ENCODE data around the gene ARMC6. TPM values are rescaled to one million over a fixed set of nuclear protein-coding genes. Genes with fewer than 3 reads are reported as not detected.

The ARMC6 gene
- total RNA-seq, 1 donor from 2014 or later = 78.2 TPM

DNA sequence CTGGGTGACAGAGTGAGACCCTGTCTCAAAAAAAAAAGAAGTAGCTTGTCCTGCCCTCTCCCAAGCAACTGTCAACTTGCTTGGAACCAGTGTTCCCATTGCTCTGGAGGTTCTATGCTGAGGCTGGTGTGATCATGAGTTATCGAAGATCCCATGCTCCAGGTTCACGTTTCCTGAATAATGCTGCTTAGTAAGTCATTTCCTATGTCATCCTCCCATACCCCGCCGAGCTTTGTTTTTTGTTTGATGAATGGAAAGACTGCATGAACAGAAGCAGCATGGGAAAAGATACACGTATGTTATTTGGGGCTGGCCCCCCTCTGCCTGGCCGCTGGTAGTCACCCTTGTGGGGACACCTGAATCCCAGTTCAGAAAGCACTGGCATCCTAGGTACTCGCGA, 41.7 kb downstream of the ARMC6 start:
- Histone ChIP-seq H3K4me3 (ENCODE audit: low read depth, low read length) (no peak overlapping the region), H3K36me3 (ENCODE audit: control insufficient read depth, insufficient read depth, low read length) (no peaks in the 10 kb centered on the region), H3K27me3 (ENCODE audit: control insufficient read depth, insufficient read depth, low read length) (no peaks in the 10 kb centered on the region)
- TF ChIP-seq, protein P1, sequence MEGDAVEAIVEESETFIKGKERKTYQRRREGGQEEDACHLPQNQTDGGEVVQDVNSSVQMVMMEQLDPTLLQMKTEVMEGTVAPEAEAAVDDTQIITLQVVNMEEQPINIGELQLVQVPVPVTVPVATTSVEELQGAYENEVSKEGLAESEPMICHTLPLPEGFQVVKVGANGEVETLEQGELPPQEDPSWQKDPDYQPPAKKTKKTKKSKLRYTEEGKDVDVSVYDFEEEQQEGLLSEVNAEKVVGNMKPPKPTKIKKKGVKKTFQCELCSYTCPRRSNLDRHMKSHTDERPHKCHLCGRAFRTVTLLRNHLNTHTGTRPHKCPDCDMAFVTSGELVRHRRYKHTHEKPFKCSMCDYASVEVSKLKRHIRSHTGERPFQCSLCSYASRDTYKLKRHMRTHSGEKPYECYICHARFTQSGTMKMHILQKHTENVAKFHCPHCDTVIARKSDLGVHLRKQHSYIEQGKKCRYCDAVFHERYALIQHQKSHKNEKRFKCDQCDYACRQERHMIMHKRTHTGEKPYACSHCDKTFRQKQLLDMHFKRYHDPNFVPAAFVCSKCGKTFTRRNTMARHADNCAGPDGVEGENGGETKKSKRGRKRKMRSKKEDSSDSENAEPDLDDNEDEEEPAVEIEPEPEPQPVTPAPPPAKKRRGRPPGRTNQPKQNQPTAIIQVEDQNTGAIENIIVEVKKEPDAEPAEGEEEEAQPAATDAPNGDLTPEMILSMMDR (IDR thresholded peaks at IDR 0.05; ENCODE audit: insufficient read depth, low read length, severe bottlenecking) = no peak
- DNase-seq (ENCODE audit: low read depth) (no peak), FAIRE-seq (no peak)

- H3K36me3 ChIP-seq (ENCODE audit: control insufficient read depth, insufficient read depth, low read length) = no peaks in the 10 kb centered on the region
- H3K4me3 ChIP-seq (ENCODE audit: low read depth, low read length) = no peak overlapping the region
- no peak for FAIRE-seq
- TF ChIP-seq, protein P1 (IDR thresholded peaks at IDR 0.05; ENCODE audit: insufficient read depth, low read length, severe bottlenecking) = no peak
- DNase-seq (ENCODE audit: low read depth) = no peak
- H3K27me3 ChIP-seq (ENCODE audit: control insufficient read depth, insufficient read depth, low read length) = no peaks in the 10 kb centered on the region
Observed at GRCh38 chr19:19076476-19076875, 43.1 kb downstream of the ARMC6 start.

DNA sequence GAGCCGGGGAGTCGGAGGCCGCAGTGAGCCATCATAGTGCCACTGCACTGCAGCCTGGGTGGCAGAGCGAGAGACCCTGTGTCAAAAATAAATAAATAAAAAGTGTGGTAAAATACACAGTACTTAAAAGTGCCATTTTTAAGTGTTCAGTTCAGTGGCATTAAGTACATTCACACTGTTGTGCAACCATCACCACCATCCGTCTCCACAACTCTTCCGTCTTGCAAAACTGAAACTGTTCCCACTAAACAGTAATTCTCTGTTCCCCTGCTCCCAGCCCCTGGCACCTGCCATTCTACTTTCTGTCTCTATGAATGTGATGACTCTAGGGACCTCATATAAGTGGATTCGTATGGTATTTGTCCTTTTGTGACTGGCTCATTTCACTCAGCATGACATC, 43.7 kb downstream of the ARMC6 start:
- H3K36me3 ChIP-seq (ENCODE audit: control insufficient read depth, insufficient read depth, low read length) = no peaks in the 10 kb centered on the region
- FAIRE-seq (no peak), DNase-seq (ENCODE audit: low read depth) (no peak)
- no peaks in the 10 kb centered on the region for H3K27me3 ChIP-seq (ENCODE audit: control insufficient read depth, insufficient read depth, low read length)
- TF ChIP-seq, protein P1 (IDR thresholded peaks at IDR 0.05; ENCODE audit: insufficient read depth, low read length, severe bottlenecking) = no peak
- no peak overlapping the region for H3K4me3 ChIP-seq (ENCODE audit: low read depth, low read length)

DNA sequence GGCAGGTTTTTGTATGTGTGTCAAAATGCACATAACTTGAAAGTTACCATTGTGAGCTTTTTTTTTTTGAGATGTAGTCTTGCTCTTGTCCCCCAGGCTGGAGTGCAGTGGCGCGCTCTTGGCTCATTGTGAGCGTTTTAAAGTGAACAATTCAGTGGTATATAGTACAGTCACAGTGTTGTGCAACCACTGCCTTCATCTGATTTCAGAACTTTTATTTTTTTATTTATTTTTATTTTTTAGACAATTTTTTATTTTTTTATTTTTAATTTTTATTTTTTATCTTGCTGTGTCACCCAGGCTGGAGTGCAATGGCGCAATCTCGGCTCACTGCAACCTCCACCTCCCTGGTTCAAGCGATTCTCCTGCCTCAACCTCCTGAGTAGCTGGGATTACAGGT, 45.4 kb downstream of the ARMC6 start:
- no peaks in the 10 kb centered on the region for H3K27me3 ChIP-seq (ENCODE audit: control insufficient read depth, insufficient read depth, low read length)
- TF ChIP-seq, protein P1 (IDR thresholded peaks at IDR 0.05; ENCODE audit: insufficient read depth, low read length, severe bottlenecking) = no peak
- H3K36me3 ChIP-seq (ENCODE audit: control insufficient read depth, insufficient read depth, low read length) = no peaks in the 10 kb centered on the region
- H3K4me3 ChIP-seq (ENCODE audit: low read depth, low read length) = no peak overlapping the region
- FAIRE-seq (no peak), DNase-seq (ENCODE audit: low read depth) (no peak)

DNA sequence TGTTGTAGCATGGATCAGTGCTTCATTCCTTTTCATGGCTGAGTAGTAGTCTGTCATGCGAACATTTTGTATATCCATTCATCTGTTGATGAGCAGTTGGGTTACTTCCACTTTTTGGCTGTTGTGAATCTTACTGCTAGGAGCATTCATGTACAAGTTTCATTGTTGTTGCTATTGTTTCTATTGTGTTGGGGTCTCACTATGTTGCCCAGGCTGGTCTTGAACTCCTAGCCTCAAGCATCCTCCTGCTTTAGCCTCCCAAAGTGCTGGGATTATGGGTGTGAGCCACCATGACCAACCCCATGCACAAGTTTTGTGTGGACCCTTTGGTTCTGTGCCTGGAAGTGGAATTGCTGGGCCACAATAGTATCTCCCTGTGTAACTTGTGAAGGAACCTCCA, 46.2 kb downstream of the ARMC6 start:
- no peaks in the 10 kb centered on the region for H3K36me3 ChIP-seq (ENCODE audit: control insufficient read depth, insufficient read depth, low read length)
- FAIRE-seq (no peak), DNase-seq (ENCODE audit: low read depth) (no peak)
- TF ChIP-seq, protein P1 (IDR thresholded peaks at IDR 0.05; ENCODE audit: insufficient read depth, low read length, severe bottlenecking) = no peak
- no peaks in the 10 kb centered on the region for H3K27me3 ChIP-seq (ENCODE audit: control insufficient read depth, insufficient read depth, low read length)
- no peak overlapping the region for H3K4me3 ChIP-seq (ENCODE audit: low read depth, low read length)

- no peak for DNase-seq (ENCODE audit: low read depth)
- H3K4me3 ChIP-seq (ENCODE audit: low read depth, low read length) = no peak overlapping the region
- no peaks in the 10 kb centered on the region for H3K27me3 ChIP-seq (ENCODE audit: control insufficient read depth, insufficient read depth, low read length)
- no peak for FAIRE-seq
- TF ChIP-seq, protein P1 (IDR thresholded peaks at IDR 0.05; ENCODE audit: insufficient read depth, low read length, severe bottlenecking) = no peak
- H3K36me3 ChIP-seq (ENCODE audit: control insufficient read depth, insufficient read depth, low read length) = no peaks in the 10 kb centered on the region
Observed at GRCh38 chr19:19081642-19082151, 48.3 kb downstream of the ARMC6 start.
